GM21528 (cell line): ENCODE measurements around the gene ANGPTL7.
"Not testable (repeated sequence)": the region's sequence is repeated elsewhere in the genome, so short reads cannot be mapped to it uniquely, and the experiment has no call there.

ENCODE experiments used
- ATAC-seq: cut with Tn5 transposase; IDR thresholded peaks from one replicate; pipeline ENCODE4 v1.9.1; 2021; ENCODE audit warnings: mild to moderate bottlenecking, moderate library complexity; ENCODE audit not compliant: unreplicated experiment, low FRiP score

The ANGPTL7 gene

GRCh38 chr1:11168731-11169130 is 20.4 kb upstream of the ANGPTL7 start:
- ATAC-seq: no peak

GRCh38 chr1:11169202-11169601 is 20.0 kb upstream of the ANGPTL7 start:
- no peak for ATAC-seq

- ATAC-seq: no peak
These were observed 19.1 kb upstream of the ANGPTL7 start for GRCh38 chr1:11170102-11170501.

GRCh38 chr1:11174261-11174942 is 14.8 kb upstream of the ANGPTL7 start:
- no peak for ATAC-seq

GRCh38 chr1:11175461-11175860 is 13.7 kb upstream of the ANGPTL7 start:
- no peak for ATAC-seq

GRCh38 chr1:11176081-11176706 is 13.0 kb upstream of the ANGPTL7 start:
- no peak for ATAC-seq

GRCh38 chr1:11178021-11179015 is 10.8 kb upstream of the ANGPTL7 start:
- ATAC-seq: no peak

- no peak for ATAC-seq
These were observed 10.0 kb upstream of the ANGPTL7 start for GRCh38 chr1:11179125-11179524.

- ATAC-seq: not testable (repeated sequence)
These were observed 9.4 kb upstream of the ANGPTL7 start for GRCh38 chr1:11179749-11180148.

- ATAC-seq: no peak
These were observed 8.8 kb upstream of the ANGPTL7 start for GRCh38 chr1:11180342-11180744.

- no peak for ATAC-seq
These were observed 6.3 kb upstream of the ANGPTL7 start for GRCh38 chr1:11182884-11183283.

- ATAC-seq: no peak
These were observed 4.2 kb upstream of the ANGPTL7 start for GRCh38 chr1:11184973-11185372.

- ATAC-seq: no peak
These were observed 2.2 kb upstream of the ANGPTL7 start for GRCh38 chr1:11187000-11187399.

- ATAC-seq: no peak
These were observed 1.7 kb upstream of the ANGPTL7 start for GRCh38 chr1:11187494-11187893.

GRCh38 chr1:11187931-11188330 is 1.2 kb upstream of the ANGPTL7 start:
- ATAC-seq: no peak

- no peak for ATAC-seq
These were observed 774 bp upstream of the ANGPTL7 start for GRCh38 chr1:11188381-11188780.

- no peak for ATAC-seq
These were observed 4.2 kb downstream of the ANGPTL7 start for GRCh38 chr1:11193376-11193775.

- ATAC-seq: no peak
These were observed 5.4 kb downstream of the ANGPTL7 start for GRCh38 chr1:11194407-11195176.

- no peak for ATAC-seq
These were observed 7.8 kb downstream of the ANGPTL7 start for GRCh38 chr1:11196945-11197344.

- ATAC-seq: no peak
These were observed 8.2 kb downstream of the ANGPTL7 start for GRCh38 chr1:11197359-11197758.
